GM18499 (cell line): ENCODE data around the gene PPID.
"Not testable (repeated sequence)": the region's sequence is repeated elsewhere in the genome, so short reads cannot be mapped to it uniquely, and the experiment has no call there.

Experiments used
- ATAC-seq: cut with Tn5 transposase; IDR thresholded peaks from one replicate; pipeline ENCODE4 v1.9.1; 2021; ENCODE audit warnings: moderate number of reproducible peaks; ENCODE audit not compliant: insufficient read depth, unreplicated experiment

PPID gene

GRCh38 chr4:158670975-158671664 lies 52.1 kb downstream of the PPID start:
- no peak for ATAC-seq

- ATAC-seq: no peak
Observed at GRCh38 chr4:158669310-158669709, 53.9 kb downstream of the PPID start.

GRCh38 chr4:158667651-158668198 lies 55.5 kb downstream of the PPID start:
- no peak for ATAC-seq

- no peak for ATAC-seq
Observed at GRCh38 chr4:158666892-158667291, 56.3 kb downstream of the PPID start.

- no peak for ATAC-seq
Observed at GRCh38 chr4:158664806-158665205, 58.4 kb downstream of the PPID start.

- not testable (repeated sequence) for ATAC-seq
Observed at GRCh38 chr4:158663707-158664625, 59.2 kb downstream of the PPID start.

- not testable (repeated sequence) for ATAC-seq
Observed at GRCh38 chr4:158663255-158663654, 59.9 kb downstream of the PPID start.
